Bronchial epithelial cell (primary cell): ENCODE data around the gene PPP4R1. TPM values are rescaled to one million over a fixed set of nuclear protein-coding genes. Genes with fewer than 3 reads are reported as not detected.

Experiments used
- DNase-seq: peaks from one replicate; pipeline ENCODE4 v3.0.0-alpha.2; 2010; ENCODE audit warnings: low read depth
- FAIRE-seq: peaks from 2 replicates; lab custom pipeline; 2011; peaks lifted over from hg19 to GRCh38; lab: Jason Lieb, UNC
- H3K27me3 ChIP-seq: 2 replicates; pipeline ENCODE4 v1.5.1; 2011; ENCODE audit warnings: low read length; ENCODE audit not compliant: control insufficient read depth, insufficient read depth
- H3K36me3 ChIP-seq: 2 replicates; pipeline ENCODE4 v1.5.1; 2011; ENCODE audit warnings: low read length; ENCODE audit not compliant: control insufficient read depth, insufficient read depth
- H3K4me3 ChIP-seq: 2 replicates; pipeline ENCODE4 v1.5.1; 2011; ENCODE audit warnings: mild to moderate bottlenecking, low read depth, low read length, control low read depth
- CTCF ChIP-seq: IDR thresholded peaks from 2 replicates; pipeline ENCODE4 v1.5.1; 2011; ENCODE audit warnings: mild to moderate bottlenecking, moderate library complexity, low read length, control low read depth, inconsistent platforms; ENCODE audit not compliant: insufficient read depth, severe bottlenecking
- total RNA-seq: library from RNA; depleted of rRNA; stranded (reverse); fragments of >200 nt; gene quantifications from 2 replicates; pipeline ENCODE4 v1.2.1, GENCODE V29; 2014

Gene PPP4R1
- 187 and 199 TPM in 2 replicates for total RNA-seq

- no peak for TF ChIP-seq CTCF
- DNase-seq: peak; percentile 73
- peak within 1 kb of the TSS; percentile 47 for H3K4me3 ChIP-seq
- H3K36me3 ChIP-seq: peaks cover 5% of the 10 kb centered on the region
- H3K27me3 ChIP-seq: no peaks in the 10 kb centered on the region
- no peak for FAIRE-seq
These were observed at the start of gene PPP4R1 for GRCh38 chr18:9614401-9615279. TSS of gene PPP4R1 (minus strand) at chr18:9614559. CDS start at chr18:9614484, 75 bp downstream.

DNA sequence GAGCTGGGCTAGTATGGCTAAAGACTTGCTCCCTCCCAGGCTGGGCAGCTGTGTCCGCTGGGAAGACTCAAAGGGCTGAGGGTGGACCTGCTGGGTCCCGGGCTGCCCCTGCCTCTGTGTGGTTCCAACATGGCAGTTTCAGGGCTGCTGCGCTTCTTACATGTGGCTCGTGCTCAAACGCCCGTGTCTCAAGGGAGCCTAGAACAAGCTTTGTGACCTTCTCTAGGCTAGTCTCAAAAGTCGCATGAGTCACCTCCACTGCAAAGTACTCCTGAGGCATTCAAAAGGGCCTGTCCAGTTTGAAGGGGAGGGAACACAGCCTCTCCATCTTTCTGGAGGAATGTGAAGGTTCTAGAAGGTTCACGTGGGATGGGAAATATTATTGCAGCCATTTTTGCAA is 49.0 kb upstream of the PPP4R1 start:
- FAIRE-seq: no peak

GRCh38 chr18:9661564-9661963 is 47.2 kb upstream of the PPP4R1 start:
- FAIRE-seq (no peak), DNase-seq (peak; percentile 41)
- no peak overlapping the region for H3K4me3 ChIP-seq
- no peaks in the 10 kb centered on the region for H3K36me3 ChIP-seq
- no peaks in the 10 kb centered on the region for H3K27me3 ChIP-seq
- TF ChIP-seq CTCF: peak; percentile 42

More for the DNA sequence above, 49.0 kb upstream of the PPP4R1 start:
- no peak for TF ChIP-seq CTCF
- Histone ChIP-seq H3K36me3 (no peaks in the 10 kb centered on the region), H3K27me3 (no peaks in the 10 kb centered on the region), H3K4me3 (no peak overlapping the region)
- no peak for DNase-seq

- DNase-seq (no peak), FAIRE-seq (no peak)
- Histone ChIP-seq H3K27me3 (no peaks in the 10 kb centered on the region), H3K4me3 (no peak overlapping the region), H3K36me3 (no peaks in the 10 kb centered on the region)
- no peak for TF ChIP-seq CTCF
These were observed 45.4 kb upstream of the PPP4R1 start for GRCh38 chr18:9659499-9660375.

GRCh38 chr18:9658087-9658641 is 43.8 kb upstream of the PPP4R1 start:
- Histone ChIP-seq H3K4me3 (no peak overlapping the region), H3K27me3 (no peaks in the 10 kb centered on the region), H3K36me3 (no peaks in the 10 kb centered on the region)
- DNase-seq (peak; percentile 100), FAIRE-seq (peak; percentile 85)
- TF ChIP-seq CTCF: no peak
